Pulmonary artery endothelial cell (primary cell): ENCODE data around the gene TEX13B. TPM values are rescaled to one million over a fixed set of nuclear protein-coding genes. Genes with fewer than 3 reads are reported as not detected.
A peak's percentile ranks its signal among the peaks of the same experiment; 100 is the strongest.

Source experiments
- DNase-seq: peaks from one replicate; pipeline ENCODE4 v3.0.0-alpha.2; 2011; ENCODE audit warnings: low read depth, low spot score
- total RNA-seq: library from RNA; depleted of rRNA; stranded (reverse); fragments of >200 nt; gene quantifications from 2 replicates; pipeline ENCODE4 v1.2.3, GENCODE V29; 2014

TEX13B gene
- total RNA-seq, 1 donor from 2014 or later = not detected

- DNase-seq = no peak
Observed at GRCh38 chrX:107936434-107936730, 45.8 kb downstream of the TEX13B start.

- DNase-seq = no peak
Observed at GRCh38 chrX:107935664-107936433, 46.3 kb downstream of the TEX13B start.

DNA sequence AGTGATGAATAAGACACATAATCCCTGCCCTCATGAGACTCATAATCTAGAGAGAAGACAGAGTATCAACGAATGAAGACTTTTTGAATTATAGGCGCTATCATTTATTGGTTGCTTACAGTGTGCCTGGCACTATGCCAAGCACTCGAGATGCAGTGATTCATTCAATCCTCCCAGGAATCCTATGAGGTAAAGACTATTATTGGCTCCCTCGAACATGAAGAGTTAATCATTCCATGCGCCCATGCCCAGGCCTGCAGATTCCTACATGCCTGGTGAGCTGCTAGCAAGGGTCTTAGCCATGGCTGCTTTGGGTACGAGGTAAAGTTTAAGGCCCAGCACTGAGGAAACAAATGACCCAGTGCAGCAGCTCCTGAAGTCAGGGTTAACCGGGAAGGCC lies 47.0 kb downstream of the TEX13B start:
- peak; percentile 15 for DNase-seq

- DNase-seq = no peak
Observed at GRCh38 chrX:107934262-107934661, 47.9 kb downstream of the TEX13B start.

Other genes with a start within 250 kb of the TEX13B start
- gene TSC22D3, start 206.6 kb downstream of the TEX13B start, total RNA-seq = 25.9 and 52.8 TPM in 2 replicates
- gene NCBP2L, start 204.6 kb downstream of the TEX13B start, total RNA-seq = not detected in 2 replicates
- 44.1 and 80.6 TPM in 2 replicates for gene MID2, start 156.5 kb downstream of the TEX13B start, total RNA-seq
- 0.71 and 0.99 TPM in 2 replicates for gene VSIG1, start 62.7 kb upstream of the TEX13B start, total RNA-seq
- gene PSMD10, start 109.2 kb upstream of the TEX13B start, total RNA-seq = 124 and 181 TPM in 2 replicates
- gene ATG4A, start 109.4 kb upstream of the TEX13B start, total RNA-seq = 44.1 and 53.2 TPM in 2 replicates